AG08395 (cell line): ENCODE results near the gene MLLT3.

ENCODE experiments used
- DNase-seq: peaks from one replicate; pipeline ENCODE4 v3.0.0; 2012; ENCODE audit warnings: mixed read lengths, low spot score

MLLT3 gene

GRCh38 chr9:20343325-20343724, 279.0 kb downstream of the MLLT3 start:
- no peak for DNase-seq

- no peak for DNase-seq
Observed at GRCh38 chr9:20340511-20340861, 281.8 kb downstream of the MLLT3 start.

- no peak for DNase-seq
Observed at GRCh38 chr9:20335668-20336332, 286.5 kb downstream of the MLLT3 start.

- no peak for DNase-seq
Observed at GRCh38 chr9:20333991-20334390, 288.3 kb downstream of the MLLT3 start.

- DNase-seq: no peak
Observed at GRCh38 chr9:20331095-20331685, 291.1 kb downstream of the MLLT3 start.

- no peak for DNase-seq
Observed at GRCh38 chr9:20330688-20331087, 291.6 kb downstream of the MLLT3 start.

GRCh38 chr9:20326516-20326915, 295.8 kb downstream of the MLLT3 start:
- no peak for DNase-seq

GRCh38 chr9:20325008-20325407, 297.3 kb downstream of the MLLT3 start:
- no peak for DNase-seq

GRCh38 chr9:20322212-20322611, 300.1 kb downstream of the MLLT3 start:
- DNase-seq: no peak

- DNase-seq: no peak
Observed at GRCh38 chr9:20321423-20322082, 300.7 kb downstream of the MLLT3 start.

- DNase-seq: no peak
Observed at GRCh38 chr9:20320921-20321320, 301.4 kb downstream of the MLLT3 start.

GRCh38 chr9:20319641-20320337, 302.5 kb downstream of the MLLT3 start:
- peak; percentile 18 for DNase-seq

- no peak for DNase-seq
Observed at GRCh38 chr9:20319241-20319640, 303.1 kb downstream of the MLLT3 start.

GRCh38 chr9:20317701-20318100, 304.6 kb downstream of the MLLT3 start:
- DNase-seq: no peak

GRCh38 chr9:20316372-20316771, 305.9 kb downstream of the MLLT3 start:
- DNase-seq: no peak

GRCh38 chr9:20315677-20316076, 306.6 kb downstream of the MLLT3 start:
- DNase-seq: peak; percentile 83

GRCh38 chr9:20314981-20315380, 307.3 kb downstream of the MLLT3 start:
- DNase-seq: no peak

- DNase-seq: no peak
Observed at GRCh38 chr9:20313415-20313814, 308.9 kb downstream of the MLLT3 start.

GRCh38 chr9:20312732-20313131, 309.6 kb downstream of the MLLT3 start:
- DNase-seq: no peak

GRCh38 chr9:20310024-20310423, 312.3 kb downstream of the MLLT3 start:
- no peak for DNase-seq

- DNase-seq: no peak
Observed at GRCh38 chr9:20309124-20309523, 313.2 kb downstream of the MLLT3 start.

- no peak for DNase-seq
Observed at GRCh38 chr9:20307621-20308020, 314.7 kb downstream of the MLLT3 start.

- DNase-seq: no peak
Observed at GRCh38 chr9:20305452-20305851, 316.8 kb downstream of the MLLT3 start.
